GM21367 (cell line): ENCODE measurements around the gene MYBPC2.

ENCODE experiments used
- ATAC-seq: cut with Tn5 transposase; IDR thresholded peaks from one replicate; pipeline ENCODE4 v1.9.1; 2021; ENCODE audit not compliant: unreplicated experiment

The MYBPC2 gene

GRCh38 chr19:50409347-50409746 is 23.3 kb upstream of the MYBPC2 start:
- ATAC-seq, result no peak

- ATAC-seq, result no peak
Observed at GRCh38 chr19:50410109-50410508, 22.6 kb upstream of the MYBPC2 start.

GRCh38 chr19:50412419-50412818 is 20.3 kb upstream of the MYBPC2 start:
- ATAC-seq, result no peak

GRCh38 chr19:50413096-50413495 is 19.6 kb upstream of the MYBPC2 start:
- no peak for ATAC-seq

- ATAC-seq, result no peak
Observed at GRCh38 chr19:50413531-50413930, 19.2 kb upstream of the MYBPC2 start.

- no peak for ATAC-seq
Observed at GRCh38 chr19:50414864-50415660, 17.6 kb upstream of the MYBPC2 start.

- no peak for ATAC-seq
Observed at GRCh38 chr19:50415661-50416033, 17.0 kb upstream of the MYBPC2 start.

GRCh38 chr19:50416034-50416977 is 16.4 kb upstream of the MYBPC2 start:
- ATAC-seq, result no peak

- ATAC-seq, result no peak
Observed at GRCh38 chr19:50417111-50418081, 15.3 kb upstream of the MYBPC2 start.

GRCh38 chr19:50418176-50419021 is 14.3 kb upstream of the MYBPC2 start, which contains the start of gene SPIB:
SPIB (plus strand) TSS chr19:50418938; CDS start chr19:50418963, 25 bp downstream.
- no peak for ATAC-seq

GRCh38 chr19:50419022-50419579 is 13.6 kb upstream of the MYBPC2 start:
- no peak for ATAC-seq

GRCh38 chr19:50419580-50420035 is 13.1 kb upstream of the MYBPC2 start:
- ATAC-seq, result no peak

- ATAC-seq, result no peak
Observed at GRCh38 chr19:50420127-50420526, 12.6 kb upstream of the MYBPC2 start.

GRCh38 chr19:50420808-50421207 is 11.9 kb upstream of the MYBPC2 start:
- ATAC-seq, result no peak

- no peak for ATAC-seq
Observed at GRCh38 chr19:50422397-50423278, 10.1 kb upstream of the MYBPC2 start.

GRCh38 chr19:50423279-50424113 is 9.2 kb upstream of the MYBPC2 start:
- no peak for ATAC-seq

- no peak for ATAC-seq
Observed at GRCh38 chr19:50425581-50425980, 7.1 kb upstream of the MYBPC2 start.
